ENCODE measurements around the gene SMIM28. TPM values are rescaled to one million over a fixed set of nuclear protein-coding genes. Genes with fewer than 3 reads are reported as not detected.

SMIM28 gene
- total RNA-seq, 1 experiment from 2014 or later, result not detected

DNA sequence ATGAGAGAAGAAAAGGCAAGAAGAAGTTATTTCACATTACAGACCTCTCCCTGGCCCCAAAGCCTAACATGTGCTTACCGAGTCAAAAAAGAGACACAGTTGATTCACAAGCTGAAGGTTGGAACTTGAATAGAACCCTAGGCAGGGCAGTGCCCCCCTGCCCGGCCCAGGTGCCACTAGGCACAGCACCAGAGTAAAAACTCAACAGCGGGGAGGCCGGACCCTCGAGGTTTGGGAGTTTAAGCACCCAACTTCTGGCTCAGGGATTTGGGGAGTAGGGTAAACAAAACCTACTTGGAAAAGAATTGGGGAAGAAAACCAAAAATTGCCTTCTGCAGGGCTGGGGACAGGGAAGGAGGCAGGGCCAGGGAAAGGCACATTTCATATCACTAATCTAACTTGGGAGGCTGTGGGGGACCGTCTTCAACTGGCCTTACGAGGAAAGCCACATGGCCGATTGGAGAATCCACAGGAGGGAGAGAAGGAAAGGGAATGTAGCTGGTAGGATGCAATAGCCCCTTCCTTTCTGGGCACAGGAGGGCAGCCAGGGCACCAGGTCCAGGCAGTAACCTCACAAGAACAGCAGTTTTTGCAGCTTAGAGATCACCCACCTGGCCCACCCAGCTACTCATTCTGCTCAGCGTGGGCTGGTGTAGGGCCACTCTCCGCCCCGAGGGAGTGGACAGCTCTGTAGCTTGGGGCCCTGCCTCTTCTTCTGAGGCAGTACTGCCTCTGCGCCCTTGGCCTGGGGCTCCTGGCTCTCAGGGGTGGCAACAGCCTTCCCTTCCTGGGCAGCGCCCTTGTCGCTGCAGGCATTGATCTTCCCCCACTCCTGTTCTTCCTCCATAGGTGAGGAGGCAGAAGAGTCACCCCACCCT lies 24.5 kb downstream of the SMIM28 start:
- peaks cover 6% of the 10 kb centered on the region for H3K4me1 ChIP-seq (ENCODE audit: control insufficient read depth, insufficient read depth, low read length)
- H3K27ac ChIP-seq (ENCODE audit: low read length), result no peak overlapping the region
- TF ChIP-seq POLR2AphosphoS5 (IDR thresholded peaks at IDR 0.05; ENCODE audit: low read depth, low read length) (no peak), REST (IDR thresholded peaks at IDR 0.05; ENCODE audit: insufficient read depth in 1 of 2, low read depth in 2 of 2, low read length in 1 of 2) (no peak), SIN3A (IDR thresholded peaks at IDR 0.05; ENCODE audit: borderline replicate concordance, insufficient read depth, low read depth, low read length) (no peak), TCF7L2 (IDR thresholded peaks at IDR 0.05; ENCODE audit: low read depth, low read length) (no peak)
- TF ChIP-seq, protein P1, sequence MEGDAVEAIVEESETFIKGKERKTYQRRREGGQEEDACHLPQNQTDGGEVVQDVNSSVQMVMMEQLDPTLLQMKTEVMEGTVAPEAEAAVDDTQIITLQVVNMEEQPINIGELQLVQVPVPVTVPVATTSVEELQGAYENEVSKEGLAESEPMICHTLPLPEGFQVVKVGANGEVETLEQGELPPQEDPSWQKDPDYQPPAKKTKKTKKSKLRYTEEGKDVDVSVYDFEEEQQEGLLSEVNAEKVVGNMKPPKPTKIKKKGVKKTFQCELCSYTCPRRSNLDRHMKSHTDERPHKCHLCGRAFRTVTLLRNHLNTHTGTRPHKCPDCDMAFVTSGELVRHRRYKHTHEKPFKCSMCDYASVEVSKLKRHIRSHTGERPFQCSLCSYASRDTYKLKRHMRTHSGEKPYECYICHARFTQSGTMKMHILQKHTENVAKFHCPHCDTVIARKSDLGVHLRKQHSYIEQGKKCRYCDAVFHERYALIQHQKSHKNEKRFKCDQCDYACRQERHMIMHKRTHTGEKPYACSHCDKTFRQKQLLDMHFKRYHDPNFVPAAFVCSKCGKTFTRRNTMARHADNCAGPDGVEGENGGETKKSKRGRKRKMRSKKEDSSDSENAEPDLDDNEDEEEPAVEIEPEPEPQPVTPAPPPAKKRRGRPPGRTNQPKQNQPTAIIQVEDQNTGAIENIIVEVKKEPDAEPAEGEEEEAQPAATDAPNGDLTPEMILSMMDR (IDR thresholded peaks at IDR 0.05), result no peak
- CTCF ChIA-PET, result interaction anchor here (0.5 to 0.6 kb wide), 2 partner anchors 187 to 286 kb away, joined by 3 to 5 read pairs; no protein-coding TSS in a partner anchor
- BruUV-seq (replicated peaks), result no TSS peak
- DNase-seq (ENCODE audit: low read depth, low spot score) (no peak), ATAC-seq (no peak)
- POLR2A ChIA-PET, result interaction anchor here (0.6 kb wide), 1 partner anchor 17 kb away, joined by 5 read pairs; no protein-coding TSS in a partner anchor
- in situ Hi-C loops (cut with HindIII; ENCODE audit: low pct_unique_long_range_greater_than_20kb, low sequenced_read_pairs), result no loop called here
- peaks cover 16% of the 10 kb centered on the region for H3K36me3 ChIP-seq (ENCODE audit: control insufficient read depth, insufficient read depth, low read length)
- no peaks in the 10 kb centered on the region for H3K27me3 ChIP-seq (ENCODE audit: control insufficient read depth, insufficient read depth, low read length)
- intact Hi-C loops (cut with micrococcal nuclease; ENCODE audit: unreplicated experiment), result no loop called here
- H3K4me3 ChIP-seq (ENCODE audit: low read depth in 2 of 2, low read length in 2 of 2), result no peak overlapping the region
- H3K9me3 ChIP-seq (ENCODE audit: control insufficient read depth, insufficient read depth, low read depth, low read length), result no peaks in the 10 kb centered on the region

- CTCF ChIA-PET, result interaction anchor here (0.5 to 0.6 kb wide), 2 partner anchors 187 to 287 kb away, joined by 3 to 5 read pairs; no protein-coding TSS in a partner anchor
- peak overlapping the region in 1 of 2 experiments; percentile 92; a peak in 2 of 4 replicates for H3K4me3 ChIP-seq (ENCODE audit: low read depth in 2 of 2, low read length in 2 of 2)
- no peaks in the 10 kb centered on the region for H3K9me3 ChIP-seq (ENCODE audit: control insufficient read depth, insufficient read depth, low read depth, low read length)
- peaks cover 16% of the 10 kb centered on the region for H3K36me3 ChIP-seq (ENCODE audit: control insufficient read depth, insufficient read depth, low read length)
- in situ Hi-C loops (cut with HindIII; ENCODE audit: low pct_unique_long_range_greater_than_20kb, low sequenced_read_pairs) (no loop called here), intact Hi-C loops (cut with micrococcal nuclease; ENCODE audit: unreplicated experiment) (no loop called here)
- H3K4me1 ChIP-seq (ENCODE audit: control insufficient read depth, insufficient read depth, low read length), result peaks cover 6% of the 10 kb centered on the region
- BruUV-seq (replicated peaks), result no TSS peak
- no peaks in the 10 kb centered on the region for H3K27me3 ChIP-seq (ENCODE audit: control insufficient read depth, insufficient read depth, low read length)
- ATAC-seq (no peak), DNase-seq (ENCODE audit: low read depth, low spot score) (no peak)
- H3K27ac ChIP-seq (ENCODE audit: low read length), result no peak overlapping the region
- no peak for TF ChIP-seq TCF7L2 (IDR thresholded peaks at IDR 0.05; ENCODE audit: low read depth, low read length)
- TF ChIP-seq REST (IDR thresholded peaks at IDR 0.05; ENCODE audit: insufficient read depth in 1 of 2, low read depth in 2 of 2, low read length in 1 of 2), result no peak
- TF ChIP-seq SIN3A (IDR thresholded peaks at IDR 0.05; ENCODE audit: borderline replicate concordance, insufficient read depth, low read depth, low read length), result no peak
- TF ChIP-seq, protein P1 (IDR thresholded peaks at IDR 0.05), result no peak
- TF ChIP-seq POLR2AphosphoS5 (IDR thresholded peaks at IDR 0.05; ENCODE audit: low read depth, low read length), result no peak
- POLR2A ChIA-PET, result interaction anchor here (0.6 kb wide), 1 partner anchor 16 kb away, joined by 5 read pairs; no protein-coding TSS in a partner anchor
Observed at GRCh38 chr6:138402838-138403187, 25.1 kb downstream of the SMIM28 start.

All from Panc1 (cell line).